ENCODE results near the gene RANBP6. TPM values are rescaled to one million over a fixed set of nuclear protein-coding genes. Genes with fewer than 3 reads are reported as not detected.
A peak's percentile ranks its signal among the peaks of the same experiment; 100 is the strongest.
"Not testable (repeated sequence)": the region's sequence is repeated elsewhere in the genome, so short reads cannot be mapped to it uniquely, and the experiment has no call there.

Gene RANBP6
- total RNA-seq, 2 donors from 2014 or later, result 19.5 to 21.3 TPM

GRCh38 chr9:6024035-6024554 lies 8.7 kb upstream of the RANBP6 start:
- DNase-seq, result peak; percentile 58
- peaks cover 9% of the 10 kb centered on the region for H3K9me3 Mint-ChIP-seq
- H3K36me3 Mint-ChIP-seq (ENCODE audit: low read depth), result peaks cover 12% of the 10 kb centered on the region
- no peaks in the 10 kb centered on the region for H3K4me1 ChIP-seq (ENCODE audit: control insufficient read depth, insufficient read depth, low read length)
- H3K9ac ChIP-seq (ENCODE audit: extremely low read depth, low read length, poor library complexity, severe bottlenecking), result no peak overlapping the region
- H3K27me3 ChIP-seq (ENCODE audit: control insufficient read depth, insufficient read depth, low read length, poor library complexity, severe bottlenecking), result no peaks in the 10 kb centered on the region
- H3K27ac ChIP-seq (ENCODE audit: low read depth, low read length), result no peak overlapping the region
- peak overlapping the region; percentile 36 for H3K4me3 Mint-ChIP-seq
- no peaks in the 10 kb centered on the region for H3K36me3 ChIP-seq (ENCODE audit: control insufficient read depth, insufficient read depth, low read length)
- no peaks in the 10 kb centered on the region for H3K27me3 Mint-ChIP-seq (ENCODE audit: insufficient read depth)
- peak; percentile 81 for TF ChIP-seq CTCF (conservative IDR thresholded peaks at IDR 0.05)
- no peaks in the 10 kb centered on the region for H3K9me3 ChIP-seq (ENCODE audit: control insufficient read depth, low read length)
- H3K4me1 Mint-ChIP-seq, result peaks cover 38% of the 10 kb centered on the region
- no peak overlapping the region for H3K27ac Mint-ChIP-seq
- 58 to 73% methylated on average over 2 to 4 of the region's 4 CpGs for WGBS, 2 experiments (ENCODE audit: insufficient coverage in 1 of 2, insufficient read length in 1 of 2)
- no peak overlapping the region for H3K4me3 ChIP-seq (ENCODE audit: low read length)

GRCh38 chr9:6016975-6017374 lies 1.6 kb upstream of the RANBP6 start:
- H3K9me3 ChIP-seq (ENCODE audit: control insufficient read depth, low read length); H3K4me3 Mint-ChIP-seq; H3K27ac ChIP-seq (ENCODE audit: low read depth, low read length); H3K4me1 ChIP-seq (ENCODE audit: control insufficient read depth, insufficient read depth, low read length); H3K27me3 ChIP-seq (ENCODE audit: control insufficient read depth, insufficient read depth, low read length, poor library complexity, severe bottlenecking); DNase-seq; H3K27me3 Mint-ChIP-seq (ENCODE audit: insufficient read depth); H3K9me3 Mint-ChIP-seq; H3K9ac ChIP-seq (ENCODE audit: extremely low read depth, low read length, poor library complexity, severe bottlenecking); H3K27ac Mint-ChIP-seq; H3K4me3 ChIP-seq (ENCODE audit: low read length): not testable (repeated sequence)
- H3K4me1 Mint-ChIP-seq, result peaks cover 47% of the 10 kb centered on the region
- peaks cover 30% of the 10 kb centered on the region for H3K36me3 Mint-ChIP-seq (ENCODE audit: low read depth)
- H3K36me3 ChIP-seq (ENCODE audit: control insufficient read depth, insufficient read depth, low read length), result peaks cover 22% of the 10 kb centered on the region
- 95 to 99% methylated on average over 9 to 10 of the region's 10 CpGs for WGBS, 2 experiments (ENCODE audit: insufficient coverage in 1 of 2, insufficient read length in 1 of 2)

- Histone ChIP-seq H3K9me3 (ENCODE audit: control insufficient read depth, low read length) (no peaks in the 10 kb centered on the region), H3K4me3 (ENCODE audit: low read length) (peak overlapping the region; percentile 99), H3K27me3 (ENCODE audit: control insufficient read depth, insufficient read depth, low read length, poor library complexity, severe bottlenecking) (no peaks in the 10 kb centered on the region), H3K9ac (ENCODE audit: extremely low read depth, low read length, poor library complexity, severe bottlenecking) (peak overlapping the region; percentile 94), H3K4me1 (ENCODE audit: control insufficient read depth, insufficient read depth, low read length) (peaks cover 4% of the 10 kb centered on the region), H3K27ac (ENCODE audit: low read depth, low read length) (peak overlapping the region; percentile 81), H3K36me3 (ENCODE audit: control insufficient read depth, insufficient read depth, low read length) (peaks cover 40% of the 10 kb centered on the region)
- Mint-ChIP-seq H3K4me3 (peak overlapping the region; percentile 87), H3K9me3 (peaks cover 2% of the 10 kb centered on the region), H3K27ac (peak overlapping the region; percentile 99), H3K36me3 (ENCODE audit: low read depth) (peaks cover 38% of the 10 kb centered on the region), H3K4me1 (peaks cover 30% of the 10 kb centered on the region), H3K27me3 (ENCODE audit: insufficient read depth) (no peaks in the 10 kb centered on the region)
- DNase-seq, result no peak
- TF ChIP-seq CTCF (conservative IDR thresholded peaks at IDR 0.05), result no peak
- 22 to 26% methylated on average over 9 of the region's 9 CpGs for WGBS, 2 experiments (ENCODE audit: insufficient coverage in 1 of 2, insufficient read length in 1 of 2)
These were observed 654 bp downstream of the RANBP6 start for GRCh38 chr9:6014670-6015270.
